HG03521 (cell line): ENCODE measurements around the gene GABRG3.
"Not testable (repeated sequence)": the region's sequence is repeated elsewhere in the genome, so short reads cannot be mapped to it uniquely, and the experiment has no call there.

Source experiments
- ATAC-seq: cut with Tn5 transposase; IDR thresholded peaks from one replicate; pipeline ENCODE4 v1.9.1; 2021; ENCODE audit warnings: mild to moderate bottlenecking, moderate library complexity; ENCODE audit not compliant: unreplicated experiment

Gene GABRG3

DNA sequence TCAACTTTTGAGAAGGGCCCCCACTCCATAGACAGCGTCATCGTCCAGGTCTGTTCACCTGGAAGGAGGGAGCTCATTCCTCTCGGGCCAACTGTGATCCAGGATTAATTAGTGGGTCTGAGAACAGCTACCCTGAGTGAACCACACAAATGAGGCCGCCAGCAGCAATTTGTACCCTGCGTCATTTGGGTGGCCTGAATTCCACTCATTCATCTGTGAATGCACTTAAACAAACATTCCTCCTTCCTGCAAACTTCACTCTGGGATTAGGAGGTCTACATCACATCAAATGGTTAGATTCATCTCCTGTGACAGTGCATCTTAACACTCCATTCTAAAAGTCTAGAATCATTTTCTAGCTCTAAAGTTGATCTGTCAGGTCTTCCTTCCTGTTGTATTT lies 201.8 kb downstream of the GABRG3 start:
- ATAC-seq = no peak

DNA sequence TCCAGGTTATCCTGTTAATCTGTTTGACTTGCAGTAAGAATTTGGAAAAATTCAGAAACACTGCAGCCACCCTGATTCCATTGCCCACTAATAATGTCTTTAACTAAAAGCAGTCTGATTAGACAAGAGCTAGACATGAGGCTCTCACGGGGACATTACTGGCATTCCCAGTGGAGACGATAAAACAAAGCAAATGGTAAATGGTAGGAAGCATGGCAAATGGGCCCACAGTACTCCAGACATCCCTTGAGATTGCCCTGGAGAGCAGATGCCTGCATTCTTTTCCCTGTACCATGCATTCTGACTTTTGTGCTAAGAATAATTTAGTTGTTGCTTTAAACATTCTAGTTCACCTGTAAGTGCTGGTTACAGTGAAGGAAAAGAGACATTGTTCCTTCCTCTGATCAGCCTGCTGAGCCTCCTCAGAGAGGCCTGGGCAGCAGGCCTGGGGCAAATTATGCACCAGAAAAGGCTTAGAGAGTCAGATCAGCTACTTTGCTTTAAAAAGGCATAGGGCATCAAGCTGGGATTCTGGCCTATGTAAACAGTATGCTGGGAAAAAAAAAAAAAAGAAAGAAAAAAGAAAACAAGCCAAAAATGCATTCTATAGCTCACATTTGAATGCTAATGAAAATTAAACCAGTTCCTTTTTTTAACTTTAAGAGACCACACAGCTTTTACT lies 204.6 kb downstream of the GABRG3 start:
- ATAC-seq = no peak

DNA sequence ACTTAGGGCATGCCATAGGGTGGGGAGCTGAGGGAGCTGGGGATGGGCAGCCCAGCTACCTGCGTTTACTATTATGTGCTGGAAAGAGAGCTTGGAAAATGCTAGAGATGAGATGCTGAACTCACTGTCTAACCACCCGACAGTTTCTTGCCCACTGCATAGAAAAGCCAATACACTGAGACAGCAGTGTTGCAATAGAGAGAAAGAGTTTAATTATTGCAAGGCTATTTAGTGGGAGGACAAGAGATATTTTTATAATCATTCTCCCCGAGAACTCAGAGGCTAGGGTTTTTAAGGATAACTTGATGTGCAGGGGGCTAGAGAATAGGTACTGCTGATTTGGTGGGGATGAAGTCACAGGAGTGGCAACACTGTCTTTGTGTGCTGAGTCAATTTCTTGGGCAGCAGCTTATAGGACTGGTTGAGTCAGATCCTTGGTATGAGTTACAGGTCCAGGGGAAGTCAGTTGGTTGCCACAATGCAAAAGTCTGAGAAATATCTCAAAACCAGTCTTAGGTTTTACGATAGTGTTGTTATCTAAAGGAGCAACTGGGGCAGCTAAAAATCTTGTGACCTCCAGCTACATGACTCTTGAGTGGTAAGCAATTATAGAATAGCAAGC lies 205.9 kb downstream of the GABRG3 start:
- no peak for ATAC-seq

DNA sequence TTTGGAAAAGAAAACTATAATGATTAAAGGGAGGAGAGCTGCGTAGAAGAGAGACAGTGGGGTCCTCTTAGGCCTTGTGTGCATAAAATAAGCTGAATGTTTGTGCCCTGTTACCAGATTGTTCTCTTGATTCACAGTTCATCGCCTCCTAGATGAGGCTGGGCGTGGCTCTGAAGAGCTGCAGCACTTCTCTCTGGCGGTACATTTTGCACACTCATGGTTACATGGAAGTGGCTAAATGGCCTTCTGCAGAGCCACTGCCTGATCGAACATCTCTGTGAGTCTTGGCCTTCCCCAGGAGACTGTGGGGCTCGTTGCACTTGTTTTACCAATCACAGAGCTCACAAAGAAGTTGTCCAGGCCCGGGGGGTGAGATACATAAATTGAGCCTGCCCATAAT lies 208.8 kb downstream of the GABRG3 start:
- no peak for ATAC-seq

DNA sequence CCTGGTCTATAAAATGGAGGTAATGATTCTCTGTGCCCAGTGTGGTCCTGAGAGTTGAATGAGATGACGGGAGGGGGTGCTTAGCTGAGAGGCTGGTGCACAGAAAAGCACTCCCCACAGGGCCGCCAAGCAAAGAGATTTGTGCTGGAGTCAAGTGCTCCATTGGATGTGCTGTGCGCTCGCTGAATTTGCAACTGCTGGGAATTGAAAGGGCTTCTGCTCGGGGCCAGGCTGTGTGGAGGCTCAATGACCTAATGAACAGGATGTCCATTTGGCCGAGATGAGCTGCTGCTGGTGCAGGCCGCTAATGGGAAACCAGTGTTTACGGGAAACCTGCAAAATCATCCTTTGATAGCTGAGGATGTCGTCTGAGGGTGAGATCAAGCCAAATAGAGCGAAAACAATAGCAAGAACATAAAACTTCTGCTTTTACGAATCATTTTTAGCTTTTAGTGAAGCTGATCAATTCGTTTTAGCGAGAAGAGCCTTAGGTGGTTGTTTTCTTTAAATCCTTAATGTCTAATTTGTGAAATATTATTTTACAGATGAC lies 211.7 kb downstream of the GABRG3 start:
- no peak for ATAC-seq

DNA sequence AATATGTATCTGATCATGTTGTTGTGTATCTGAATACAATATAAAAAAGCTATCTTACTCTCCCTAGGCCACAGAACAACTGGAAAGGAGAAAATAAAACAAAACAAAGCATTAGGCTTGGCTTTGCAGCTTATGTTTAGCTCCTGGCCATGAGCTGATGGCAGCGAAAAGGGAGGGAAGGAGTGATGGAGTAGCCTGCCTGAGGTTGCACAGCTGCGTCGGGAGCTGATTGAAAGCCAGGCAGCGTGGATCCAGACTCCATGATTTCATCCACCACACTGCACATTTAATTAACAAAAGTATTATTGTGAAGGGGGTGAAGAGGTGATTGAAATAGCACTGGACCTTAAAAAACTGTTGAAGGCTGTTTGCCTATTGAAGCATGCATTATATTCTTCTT lies 212.2 kb downstream of the GABRG3 start:
- ATAC-seq = no peak

DNA sequence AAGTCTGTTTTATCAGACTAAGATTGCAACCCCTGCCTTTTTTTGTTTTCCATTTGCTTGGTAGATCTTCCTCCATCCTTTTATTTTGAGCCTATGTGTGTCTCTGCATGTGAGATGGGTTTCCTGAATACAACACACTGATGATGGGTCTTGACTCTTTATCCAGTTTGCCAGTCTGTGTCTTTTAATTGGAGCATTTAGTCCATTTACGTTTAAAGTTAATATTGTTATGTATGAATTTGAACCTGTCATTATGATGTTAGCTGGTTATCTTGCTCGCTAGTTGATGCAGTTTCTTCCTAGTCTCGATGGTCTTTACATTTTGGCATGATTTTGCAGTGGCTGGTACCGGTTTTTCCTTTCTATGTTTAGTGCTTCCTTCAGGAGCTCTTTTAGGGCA lies 220.5 kb downstream of the GABRG3 start:
- ATAC-seq = not testable (repeated sequence)

DNA sequence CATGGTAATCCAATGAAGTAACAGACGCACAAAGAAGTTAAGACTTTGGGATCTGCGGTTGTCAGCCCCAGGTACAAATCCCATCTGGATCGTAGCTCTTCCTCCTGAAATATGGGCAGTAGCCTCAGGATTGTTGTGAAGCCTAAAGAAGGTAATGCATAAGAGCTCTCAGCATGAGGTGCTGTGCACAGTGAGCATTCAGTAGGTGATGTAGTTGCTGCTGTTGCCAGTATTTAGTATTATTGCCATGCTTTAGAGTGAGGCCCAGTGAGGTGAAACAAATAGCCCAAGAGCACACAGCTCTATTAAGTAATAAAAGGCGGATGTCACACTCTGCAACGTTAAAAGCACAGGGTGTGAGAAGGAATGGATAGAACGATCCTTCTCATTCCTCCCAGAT lies 225.7 kb downstream of the GABRG3 start:
- no peak for ATAC-seq

DNA sequence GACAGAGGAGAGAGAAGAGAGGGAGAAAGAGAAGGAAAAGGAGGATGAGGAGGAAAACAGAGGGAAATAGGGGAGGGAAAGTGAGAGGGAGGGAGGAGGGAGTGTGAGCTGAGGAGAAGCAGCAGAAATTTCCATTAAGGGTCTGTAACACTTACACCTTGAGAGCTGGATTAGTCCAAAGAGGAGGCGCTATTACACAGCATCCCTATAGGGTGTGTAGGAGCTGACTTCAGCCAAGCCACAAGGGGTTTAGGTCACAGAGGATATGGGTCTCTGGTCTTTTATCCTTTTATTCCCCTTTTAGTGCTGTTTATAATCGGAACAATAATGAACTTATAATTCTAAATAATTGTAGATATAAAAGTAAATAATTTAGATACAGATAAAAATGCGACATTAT lies 230.4 kb downstream of the GABRG3 start:
- ATAC-seq = no peak

DNA sequence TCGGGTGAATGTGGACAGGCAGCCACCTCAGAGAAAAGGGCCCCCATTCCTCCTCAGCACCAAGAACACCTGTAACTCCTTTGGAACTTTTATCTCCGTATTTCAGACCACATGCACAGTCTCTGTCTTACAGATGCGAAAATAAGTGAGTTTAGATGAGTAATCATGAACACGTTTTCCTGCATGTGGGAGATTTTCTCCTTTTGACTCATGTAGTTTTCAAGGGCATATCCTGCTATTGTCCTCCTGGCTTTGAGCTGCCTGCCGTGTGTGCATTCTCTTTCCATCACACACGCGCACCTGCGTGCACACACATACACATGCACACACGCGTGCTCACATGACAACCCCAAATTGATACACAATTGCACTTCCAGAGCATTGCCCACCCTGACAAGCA lies 239.2 kb downstream of the GABRG3 start:
- no peak for ATAC-seq

DNA sequence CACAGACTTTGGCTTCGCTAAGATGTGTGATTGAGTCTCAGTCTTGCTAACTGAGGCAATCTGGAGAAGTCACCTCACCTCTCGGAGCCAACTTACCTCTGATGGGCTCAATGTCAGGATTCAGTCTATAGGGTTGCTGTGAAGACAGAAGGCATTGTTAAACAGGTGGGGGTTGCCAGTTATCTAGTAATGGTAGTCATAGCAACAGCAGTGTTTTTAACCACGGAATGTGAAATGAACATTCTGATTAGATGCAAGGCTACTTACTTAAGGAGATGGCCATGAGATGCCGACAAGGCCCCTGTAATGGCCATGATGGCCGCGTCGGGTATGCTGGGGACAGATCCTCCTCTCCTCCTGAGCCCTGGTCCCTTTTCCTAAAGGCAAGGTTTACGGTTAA lies 243.1 kb downstream of the GABRG3 start:
- ATAC-seq = no peak

DNA sequence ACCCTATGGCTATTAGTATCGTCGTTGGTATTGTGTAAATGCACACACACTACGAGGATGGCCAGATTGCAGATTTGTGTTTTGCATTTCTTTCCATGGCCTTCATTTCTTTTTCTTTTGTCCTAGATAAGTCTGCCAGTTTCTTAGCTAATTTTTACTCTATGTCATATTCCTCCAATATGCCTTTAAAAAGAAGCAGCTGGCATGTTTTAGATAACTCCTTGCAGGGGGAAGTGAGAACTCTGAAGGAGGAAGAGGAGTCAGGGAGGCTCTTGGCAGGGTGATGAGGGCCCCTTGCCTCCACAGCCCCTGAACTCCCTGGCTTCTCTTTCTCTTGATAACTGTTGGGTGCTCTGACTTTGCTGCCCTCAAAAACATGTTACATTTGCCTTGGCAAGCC lies 244.0 kb downstream of the GABRG3 start:
- no peak for ATAC-seq

DNA sequence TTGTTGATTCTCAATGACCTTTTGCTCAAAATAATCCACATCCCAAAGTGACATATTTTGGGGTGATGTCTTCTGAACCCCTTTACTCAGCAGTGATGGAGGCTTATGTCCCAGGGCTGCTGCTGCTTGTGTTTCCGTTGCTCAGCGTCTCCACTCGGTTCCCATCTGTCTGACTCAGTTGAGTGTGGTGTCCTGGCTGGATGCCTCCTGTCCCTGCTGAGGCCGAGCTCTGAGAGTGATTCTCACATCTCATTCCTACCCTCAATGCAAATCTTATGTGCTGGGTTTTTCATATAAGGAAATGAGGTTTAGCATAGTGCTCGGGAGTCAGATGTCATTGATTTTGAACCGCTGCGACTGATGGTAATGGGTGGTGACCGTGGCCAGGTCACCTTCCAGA lies 247.4 kb downstream of the GABRG3 start:
- no peak for ATAC-seq

DNA sequence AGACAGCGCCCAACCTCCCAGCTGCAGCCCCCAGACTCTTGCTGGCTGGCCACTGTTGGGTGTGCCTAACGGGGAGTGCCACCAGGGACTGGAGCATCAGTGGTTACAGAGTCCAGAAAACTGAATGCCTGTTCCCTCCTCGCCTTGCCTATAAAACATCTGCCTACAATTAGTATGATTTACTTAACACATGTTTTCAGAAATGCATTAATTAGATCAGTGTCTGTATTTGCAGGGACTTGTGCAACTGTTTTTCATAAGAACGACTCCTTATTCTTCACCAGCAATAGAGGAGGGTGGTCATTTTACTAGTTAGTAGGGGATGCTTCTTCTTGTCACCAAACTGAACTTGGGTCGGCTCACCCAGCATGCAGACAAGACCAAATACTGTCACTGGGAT lies 248.7 kb downstream of the GABRG3 start:
- ATAC-seq = no peak

DNA sequence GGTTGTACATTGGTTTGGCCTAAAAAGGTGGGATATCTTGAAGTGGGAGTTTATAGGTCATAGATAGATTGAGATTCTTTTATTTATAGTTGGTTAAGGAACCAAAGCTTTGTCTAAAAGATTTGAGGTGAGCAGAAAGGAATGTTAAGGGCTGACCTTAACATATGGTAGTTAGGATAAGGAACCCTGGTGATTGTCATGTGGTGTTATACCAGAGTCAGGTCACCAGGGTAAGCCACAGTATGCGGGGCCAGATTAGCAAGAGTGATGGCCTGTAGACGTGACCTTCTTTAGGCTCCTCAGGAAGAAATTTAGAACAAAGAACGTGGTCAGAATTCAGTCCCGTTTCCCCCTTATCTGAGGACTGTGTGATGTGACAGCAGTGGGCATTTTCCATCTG lies 249.2 kb downstream of the GABRG3 start:
- no peak for ATAC-seq

DNA sequence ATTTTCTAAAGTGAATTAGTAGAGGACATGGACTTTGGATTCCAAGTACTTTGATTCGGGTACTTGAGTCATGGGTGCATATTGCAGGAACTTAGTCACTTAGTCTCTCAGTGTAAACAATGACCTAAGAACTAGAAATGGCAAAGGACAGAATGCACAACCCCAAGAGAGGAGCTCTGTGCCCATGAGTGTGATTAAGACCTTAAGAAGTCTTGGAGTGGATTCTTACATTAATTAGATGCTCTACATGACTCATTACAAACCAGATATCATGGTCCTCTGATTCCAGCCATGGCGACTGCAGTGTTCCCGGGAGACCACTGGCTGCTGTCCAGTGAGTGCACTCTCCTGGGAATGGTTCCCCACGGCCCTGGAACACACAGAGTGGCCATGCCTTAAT lies 251.5 kb downstream of the GABRG3 start:
- no peak for ATAC-seq

DNA sequence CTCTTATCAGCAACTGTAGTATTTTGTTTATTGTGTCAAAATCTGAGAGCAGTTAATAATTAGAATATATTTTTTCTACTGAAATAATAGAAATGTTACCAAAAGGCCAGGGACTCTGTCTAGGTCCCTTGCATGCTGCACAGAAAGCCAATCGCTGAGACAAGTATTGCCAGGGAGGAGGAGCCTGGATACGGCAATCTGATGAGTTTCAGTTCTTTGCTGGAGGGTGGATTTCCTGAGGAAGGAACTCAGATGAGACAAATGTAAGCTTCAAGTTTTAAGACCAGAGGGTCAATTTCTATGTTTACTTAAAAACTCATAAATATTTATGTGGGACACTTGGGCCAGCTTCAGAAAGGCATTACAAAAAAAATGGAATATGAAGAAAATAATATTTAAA lies 252.2 kb downstream of the GABRG3 start:
- no peak for ATAC-seq

DNA sequence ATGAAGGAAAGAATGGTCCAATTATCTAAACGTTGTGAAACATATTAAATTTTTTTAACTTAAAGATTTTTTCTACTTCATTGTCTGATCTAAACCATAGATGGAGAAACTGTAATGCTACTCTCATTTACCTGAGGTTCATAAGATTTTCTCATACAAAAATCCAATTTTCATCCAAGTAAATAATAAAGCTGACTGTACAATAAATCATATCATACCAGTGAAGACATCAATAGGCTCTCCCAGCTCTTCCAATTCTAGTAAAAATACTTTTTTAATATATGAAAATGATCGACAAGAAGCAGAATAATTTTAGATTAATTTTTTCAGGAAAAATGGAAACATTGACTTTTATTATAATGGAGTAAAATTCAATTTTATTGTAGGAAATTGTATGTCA lies 260.8 kb downstream of the GABRG3 start:
- ATAC-seq = no peak

DNA sequence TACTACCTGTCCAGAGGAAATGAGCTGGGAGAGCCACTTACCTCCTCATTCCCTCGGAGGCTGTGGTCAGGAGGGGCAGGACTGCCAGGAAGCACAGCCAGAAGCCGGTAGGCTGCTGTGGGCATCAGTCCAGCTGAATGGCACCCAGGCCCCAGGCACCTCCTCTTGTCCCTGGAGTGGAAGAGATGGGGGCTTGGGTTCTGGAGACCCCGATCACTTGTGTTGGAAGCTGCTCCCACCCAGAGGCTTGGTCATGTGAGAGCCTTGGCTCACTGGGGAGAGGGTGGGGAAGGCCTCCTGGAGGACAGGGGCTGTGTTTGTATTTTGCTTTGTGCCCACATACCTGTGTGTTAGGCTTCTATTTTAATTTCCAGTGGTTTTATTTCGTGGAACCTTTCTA lies 261.9 kb downstream of the GABRG3 start:
- no peak for ATAC-seq

DNA sequence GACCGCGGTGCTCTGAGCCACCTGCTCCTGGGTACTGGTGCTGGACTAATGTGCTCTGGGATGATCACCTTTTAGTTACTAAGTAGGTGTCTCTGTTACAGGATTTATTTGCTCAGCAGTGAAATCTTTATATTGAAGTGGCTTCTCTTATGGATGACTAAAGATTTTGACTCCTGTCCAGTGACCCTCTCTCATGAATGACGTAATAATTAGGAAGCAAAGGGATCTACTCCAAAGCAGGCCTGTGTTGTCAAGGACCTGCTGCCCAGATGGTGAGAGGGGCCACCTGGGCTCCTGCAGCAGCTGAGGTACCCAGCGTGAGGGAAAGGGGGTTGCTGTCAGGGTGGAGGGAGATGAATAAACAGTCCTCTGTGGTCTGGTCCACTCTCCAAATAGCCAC lies 263.6 kb downstream of the GABRG3 start:
- no peak for ATAC-seq

DNA sequence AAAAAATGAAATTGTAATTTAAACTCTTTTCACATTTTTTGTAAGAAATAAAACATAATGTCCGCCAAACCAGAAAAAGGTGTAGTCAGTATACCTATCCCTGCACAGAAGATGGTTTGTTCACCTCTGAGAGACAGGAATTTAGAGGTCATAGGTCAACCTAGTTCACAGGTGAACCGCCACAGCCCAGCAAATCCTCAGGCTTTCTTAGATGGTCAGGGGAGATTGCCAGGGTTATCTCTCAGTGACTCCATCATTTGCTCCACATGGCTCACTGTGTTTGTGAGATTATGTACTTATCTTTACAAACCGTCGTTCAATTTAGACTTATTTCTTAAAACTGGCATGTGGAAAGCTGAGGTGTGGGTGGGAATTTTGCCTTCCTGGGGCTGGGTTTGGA lies 264.2 kb downstream of the GABRG3 start:
- ATAC-seq = no peak

DNA sequence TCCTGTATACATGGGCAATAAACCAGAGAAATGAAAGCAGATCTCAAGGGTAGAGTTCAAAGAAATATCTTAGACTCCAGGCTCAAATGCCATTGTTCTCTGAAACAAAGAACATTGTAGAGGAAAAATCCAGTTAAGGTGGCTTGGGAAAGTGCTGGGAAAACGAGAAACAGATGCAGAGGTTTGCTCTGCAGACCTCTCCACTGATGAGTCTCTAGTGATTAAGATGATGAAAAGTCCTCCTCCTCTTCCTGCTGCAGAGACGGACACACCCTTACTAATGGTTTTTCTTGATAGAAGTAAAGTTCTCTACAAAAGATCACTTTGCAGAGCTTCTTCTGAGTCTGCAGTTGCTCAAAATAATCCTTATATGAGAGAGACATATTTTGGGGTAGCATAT lies 264.7 kb downstream of the GABRG3 start:
- no peak for ATAC-seq
